Muscle of back (tissue), 11 donors: Measurements from ENCODE around the gene FBXL7. TPM values are rescaled to one million over a fixed set of nuclear protein-coding genes. Genes with fewer than 3 reads are reported as not detected.
A peak's percentile ranks its signal among the peaks of the same experiment; 100 is the strongest.

Source experiments
- DNase-seq, 3 donors: peaks; one replicate each; pipeline versions ENCODE4 v3.0.0 to v3.0.0-alpha.2; 2013
- polyA plus RNA-seq, 10 donors: library from polyadenylated mRNA; unstranded; fragments of 120-200 nt; gene quantifications; one replicate each; pipeline ENCODE4 v1.2.1, GENCODE V29; 2013; ENCODE audit not compliant: insufficient read length in 10 of 10

FBXL7 gene
- polyA plus RNA-seq, 10 donors = 20.2 to 28.4 (median 23.1) TPM

- DNase-seq = peak in 2 of 3 donors; percentile 38 to 60
Observed at GRCh38 chr5:15575666-15576065, 75.7 kb downstream of the FBXL7 start.

DNA sequence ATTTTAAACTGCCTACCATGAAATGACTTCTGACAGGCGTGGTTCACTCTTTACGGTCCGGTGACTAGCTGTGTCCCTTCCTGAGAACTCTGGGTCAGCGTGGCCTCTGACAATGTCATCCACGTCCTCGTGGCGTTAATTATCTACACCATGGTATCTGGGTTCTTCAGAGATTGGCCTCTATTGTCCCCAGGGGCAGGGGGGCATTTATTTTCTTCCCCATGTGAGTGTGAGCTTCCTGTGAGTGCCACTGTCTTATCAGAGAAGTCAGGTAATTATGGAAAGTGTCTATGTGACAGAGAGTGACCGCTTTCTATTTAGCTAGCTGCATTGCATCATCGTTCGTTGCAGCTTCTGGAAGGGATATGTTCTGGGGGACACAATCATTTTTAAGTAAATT, 77.2 kb downstream of the FBXL7 start:
- no peak for DNase-seq

DNA sequence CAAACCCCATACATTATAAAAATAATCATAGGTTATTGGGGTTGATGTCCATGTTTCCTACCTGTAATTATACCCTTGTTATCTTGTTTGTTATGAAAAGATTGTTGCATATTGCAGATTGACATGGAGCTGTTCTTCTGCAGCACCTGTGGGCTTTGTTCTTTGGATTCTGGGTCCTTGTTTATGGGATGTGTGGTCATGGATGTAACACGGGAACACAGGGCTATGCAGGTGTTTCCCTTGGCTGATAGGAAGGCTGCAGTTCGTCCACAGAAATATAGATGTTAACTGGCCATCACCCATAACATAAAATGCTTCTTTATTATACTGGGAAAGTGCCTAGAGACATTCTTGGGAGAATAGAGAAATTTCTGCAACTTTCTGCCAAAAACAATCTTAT, 77.9 kb downstream of the FBXL7 start:
- peak in 1 of 3 donors; percentile 50 for DNase-seq

DNA sequence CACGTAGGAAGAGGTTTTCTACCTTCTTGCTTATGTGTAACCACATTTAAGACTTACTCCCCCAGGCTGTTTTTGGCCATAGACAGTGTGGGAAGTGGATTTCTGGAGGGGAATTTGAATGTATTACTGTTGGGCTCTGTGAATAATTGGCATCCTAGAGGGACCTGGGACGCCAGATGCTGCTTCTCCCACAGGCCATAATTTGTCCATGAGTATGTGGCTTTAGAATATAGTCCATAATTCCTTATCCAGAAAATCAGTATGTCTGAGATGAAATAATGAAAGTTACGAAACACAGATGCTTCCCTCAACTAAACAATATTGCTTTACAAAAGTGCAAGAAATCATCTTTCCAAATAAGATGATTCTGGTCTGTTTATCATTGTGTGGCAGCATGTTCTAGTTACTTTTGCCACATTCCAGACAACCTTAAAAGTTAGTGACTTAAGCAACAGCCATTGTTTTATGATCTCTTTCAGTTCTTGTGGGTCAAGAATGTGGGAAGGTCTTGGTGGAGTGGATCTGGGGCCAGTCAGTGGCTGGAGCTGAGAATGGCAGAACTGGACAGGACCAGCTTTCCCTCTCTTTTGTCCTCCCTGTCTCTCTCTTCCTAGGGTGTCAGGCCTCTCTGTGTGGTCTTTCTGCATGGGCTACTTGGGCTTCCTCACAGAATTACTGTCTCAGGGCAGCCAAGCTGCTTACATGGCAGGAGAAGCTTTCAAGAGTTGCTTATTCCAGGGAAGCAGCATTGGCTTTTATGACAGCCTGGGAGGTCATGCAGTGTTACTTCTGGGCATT, 79.4 kb downstream of the FBXL7 start:
- DNase-seq = peak in 1 of 3 donors; percentile 54

GRCh38 chr5:15584528-15584927, 84.5 kb downstream of the FBXL7 start:
- DNase-seq = no peak

DNA sequence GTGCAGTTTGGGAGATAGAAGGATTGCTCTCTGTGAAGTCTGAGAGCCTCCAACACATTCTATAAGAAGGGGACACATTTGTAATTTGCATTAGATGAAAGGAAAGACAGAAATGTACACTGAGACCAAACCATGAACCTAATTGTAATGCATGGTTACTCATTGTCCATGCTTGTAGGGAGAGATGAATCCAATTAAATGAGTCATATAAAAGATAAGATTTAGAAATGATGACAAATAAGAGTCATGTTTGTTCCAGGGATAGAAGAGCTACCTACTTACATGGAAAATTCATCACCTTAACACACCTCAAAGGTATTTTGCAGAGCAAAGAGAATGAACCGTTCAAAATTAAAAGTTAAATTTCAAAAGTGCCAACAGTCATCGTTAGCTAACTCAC, 85.1 kb downstream of the FBXL7 start:
- DNase-seq = no peak

DNA sequence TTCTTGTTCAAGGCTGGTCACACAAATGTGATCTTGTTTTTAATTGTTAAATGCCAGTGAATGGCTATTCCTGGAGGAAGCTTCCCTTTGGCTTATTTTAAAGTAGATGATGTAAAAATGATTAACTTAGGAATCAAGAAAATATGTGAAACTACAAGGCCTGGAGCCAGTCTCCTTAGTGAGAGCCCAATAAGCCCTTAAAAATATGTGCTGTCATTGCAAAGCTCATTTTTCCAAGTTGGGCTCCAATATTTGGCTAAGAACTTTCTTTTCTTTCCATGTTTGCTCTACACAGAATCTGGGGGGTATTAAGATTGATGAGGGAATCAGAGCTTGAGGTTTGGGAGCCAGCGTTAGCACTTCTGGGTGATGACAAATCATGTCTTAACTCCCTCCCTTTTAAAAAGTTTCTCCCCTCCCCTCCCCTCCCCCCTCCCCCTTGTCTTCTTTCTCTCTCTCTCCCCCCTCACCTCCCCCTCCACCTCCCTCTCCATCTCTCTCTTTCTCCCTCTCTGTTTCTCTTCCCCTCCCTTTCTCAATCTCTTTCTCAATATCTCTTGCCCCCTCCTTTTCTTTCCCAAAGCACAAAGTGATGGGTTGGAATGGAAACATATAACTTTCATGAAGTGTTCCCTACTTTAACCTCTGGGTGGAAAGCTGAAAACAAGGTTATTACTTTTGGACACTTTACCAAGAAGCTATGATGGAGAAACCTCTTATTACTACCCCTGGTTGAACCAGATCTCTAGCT, 86.0 kb downstream of the FBXL7 start:
- DNase-seq = peak in 2 of 3 donors; percentile 70 to 71

DNA sequence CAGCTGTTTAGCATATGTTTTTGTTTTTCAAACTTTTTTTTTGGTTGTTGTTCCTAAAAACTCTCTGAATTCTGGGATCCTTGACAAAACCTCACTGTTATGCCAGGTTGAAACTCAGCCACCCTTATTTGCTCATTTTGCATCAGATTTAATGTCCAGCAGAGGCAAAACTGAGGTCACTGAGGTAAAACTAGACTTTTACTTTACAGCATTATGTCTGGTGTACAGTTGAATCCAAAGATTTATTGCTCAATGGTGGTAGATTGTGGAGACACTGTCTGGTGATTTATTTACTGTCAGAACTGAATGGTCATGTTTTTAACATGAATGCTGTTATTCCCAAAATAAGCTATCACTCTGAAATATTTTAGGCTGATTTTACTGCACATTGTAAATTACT, 87.9 kb downstream of the FBXL7 start:
- DNase-seq = peak in 2 of 3 donors; percentile 30 to 69

- DNase-seq = no peak
Observed at GRCh38 chr5:15592728-15593127, 92.7 kb downstream of the FBXL7 start.

GRCh38 chr5:15594977-15595568, 95.1 kb downstream of the FBXL7 start:
- DNase-seq = peak in 1 of 3 donors; percentile 59

DNA sequence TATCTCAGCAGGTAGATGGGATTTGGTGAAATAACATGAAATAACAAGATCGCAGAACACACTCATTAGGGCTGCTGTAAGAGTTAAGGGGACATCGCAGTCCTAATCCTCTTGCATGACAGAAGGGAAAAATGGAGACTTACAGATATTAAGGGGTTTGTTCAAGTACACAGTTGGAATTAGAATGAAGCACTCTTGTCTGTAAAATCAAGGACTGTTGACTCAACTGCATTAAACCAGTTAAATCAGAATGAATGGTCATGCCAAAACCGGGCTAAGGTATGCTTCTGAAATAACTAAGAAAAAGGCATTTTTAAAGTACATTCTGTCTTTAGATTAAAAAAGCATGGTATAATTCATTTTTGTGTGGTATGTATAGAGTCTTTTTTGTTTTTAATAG, 95.9 kb downstream of the FBXL7 start:
- DNase-seq = no peak

GRCh38 chr5:15596936-15597335, 97.0 kb downstream of the FBXL7 start:
- DNase-seq = no peak

- DNase-seq = no peak
Observed at GRCh38 chr5:15597804-15598203, 97.8 kb downstream of the FBXL7 start.

- no peak for DNase-seq
Observed at GRCh38 chr5:15598294-15598902, 98.4 kb downstream of the FBXL7 start.

- DNase-seq = no peak
Observed at GRCh38 chr5:15600035-15600434, 100.1 kb downstream of the FBXL7 start.

DNA sequence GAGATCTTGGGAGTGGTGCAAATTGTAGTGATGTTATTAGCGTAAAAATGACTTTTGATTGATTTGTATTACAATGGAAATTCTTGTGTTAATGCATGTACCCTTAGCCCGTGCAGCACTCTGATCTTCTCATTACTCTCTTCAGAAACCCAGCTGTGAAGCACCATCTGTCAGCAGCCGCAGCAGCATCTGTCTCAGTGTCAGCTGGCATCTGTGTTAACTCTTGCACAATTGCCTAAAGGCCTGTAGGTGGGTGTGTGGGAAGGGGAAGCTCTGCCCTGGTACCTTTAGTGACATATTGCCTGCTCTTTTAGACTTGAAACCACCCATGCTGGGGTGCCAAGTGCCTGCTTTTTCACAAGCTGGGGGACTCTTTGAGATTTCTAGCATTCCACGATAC, 101.3 kb downstream of the FBXL7 start:
- DNase-seq = peak in 1 of 3 donors; percentile 43

- DNase-seq = no peak
Observed at GRCh38 chr5:15601853-15602252, 101.9 kb downstream of the FBXL7 start.

- DNase-seq = no peak
Observed at GRCh38 chr5:15604986-15605385, 105.0 kb downstream of the FBXL7 start.

- DNase-seq = no peak
Observed at GRCh38 chr5:15606197-15606596, 106.2 kb downstream of the FBXL7 start.

DNA sequence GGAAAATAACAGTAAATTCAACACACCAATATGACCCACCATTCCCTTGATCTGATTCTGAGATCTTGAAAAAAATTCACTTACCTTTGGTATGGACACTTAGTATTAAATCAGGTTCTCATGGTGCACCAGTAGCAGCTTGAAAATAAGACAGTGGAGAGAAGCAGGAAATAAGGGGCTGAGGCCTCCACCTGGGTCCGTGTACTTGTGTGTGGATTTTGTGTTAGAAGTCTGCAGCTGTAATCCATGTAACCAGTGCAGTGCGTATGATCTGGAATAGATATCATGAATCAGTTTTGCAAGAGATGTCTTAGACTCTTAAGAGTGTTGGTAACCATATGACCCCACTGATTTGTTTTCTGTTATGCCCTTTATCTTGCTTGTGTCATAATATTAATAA, 107.1 kb downstream of the FBXL7 start:
- no peak for DNase-seq

GRCh38 chr5:15609076-15609725, 109.2 kb downstream of the FBXL7 start:
- no peak for DNase-seq

GRCh38 chr5:15610216-15610615, 110.2 kb downstream of the FBXL7 start:
- DNase-seq = no peak
